Common myeloid progenitor, CD34-positive (primary cell): ENCODE measurements around the gene CTSW.
A peak's percentile ranks its signal among the peaks of the same experiment; 100 is the strongest.

Experiments
- CTCF ChIA-PET: fragments of 350-600 bp; sonication (Branson Sonifier 250); formaldehyde crosslinking; loops from one replicate; lab custom pipeline; 2021; ENCODE audit warnings: antibody characterized with exemption; lab: Charles Lee
- POLR2A ChIA-PET: fragments of 350-600 bp; sonication (Branson Sonifier 250); formaldehyde crosslinking; loops from one replicate; lab custom pipeline; 2021; ENCODE audit warnings: antibody characterized with exemption; lab: Charles Lee
- DNase-seq, 3 donors: peaks; one replicate each; pipeline versions ENCODE4 v3.0.0 to v3.0.0-alpha.2; 2013
- H3K27ac ChIP-seq, 2 experiments: 1 replicate in 1 of 2; 2 replicates in 1 of 2; pipeline ENCODE4 v1.7.0; 2013; ENCODE audit warnings: inconsistent platforms in 2 of 2, low read length in 2 of 2, mild to moderate bottlenecking in 2 of 2, low read depth in 1 of 2, moderate library complexity in 1 of 2; ENCODE audit not compliant: severe bottlenecking in 2 of 2, insufficient read depth in 1 of 2, poor library complexity in 1 of 2
- H3K27me3 ChIP-seq, 5 experiments: replicated peaks in 2 of 5; 1 replicate in 3 of 5; 2 replicates in 2 of 5; pipeline versions ENCODE4 v1.6.1 to v1.7.0; 2013; ENCODE audit warnings: low read length in 4 of 5, mild to moderate bottlenecking in 2 of 5, moderate library complexity in 2 of 5, inconsistent platforms in 1 of 5; ENCODE audit not compliant: insufficient read depth in 5 of 5, control insufficient read depth in 4 of 5
- H3K36me3 ChIP-seq, 4 experiments: 1 replicate in 2 of 4; 2 replicates in 2 of 4; pipeline versions ENCODE4 v1.6.1 to v1.7.0; 2013; ENCODE audit warnings: low read length in 3 of 4, control low read depth in 1 of 4, mild to moderate bottlenecking in 1 of 4; ENCODE audit not compliant: control insufficient read depth in 4 of 4, insufficient read depth in 4 of 4
- H3K4me1 ChIP-seq, 4 experiments: 1 replicate in 3 of 4; 2 replicates in 1 of 4; pipeline versions ENCODE4 v1.6.1 to v1.7.1; 2013; ENCODE audit warnings: low read length in 3 of 4, mild to moderate bottlenecking in 3 of 4, control low read depth in 1 of 4, inconsistent platforms in 1 of 4, moderate library complexity in 1 of 4; ENCODE audit not compliant: control insufficient read depth in 4 of 4, insufficient read depth in 4 of 4; ENCODE audit errors: control extremely low read depth in 1 of 4
- H3K4me3 ChIP-seq, 7 experiments: 1 replicate in 4 of 7; 2 replicates in 3 of 7; pipeline versions ENCODE4 v1.5.1 to v1.7.0; 2013; ENCODE audit warnings: mild to moderate bottlenecking in 7 of 7, low read length in 6 of 7, moderate library complexity in 6 of 7, inconsistent platforms in 2 of 7, low read depth in 2 of 7, control low read depth in 1 of 7; ENCODE audit not compliant: insufficient read depth in 4 of 7, control insufficient read depth in 1 of 7; ENCODE audit errors: extremely low read depth in 1 of 7
- H3K9me3 ChIP-seq, 5 experiments: 1 replicate in 4 of 5; 2 replicates in 1 of 5; pipeline versions ENCODE4 v1.6.1 to v1.7.1; 2013; ENCODE audit warnings: low read length in 4 of 5, mild to moderate bottlenecking in 2 of 5, inconsistent platforms in 1 of 5, low read depth in 1 of 5, moderate library complexity in 1 of 5; ENCODE audit not compliant: control insufficient read depth in 4 of 5, insufficient read depth in 2 of 5; ENCODE audit errors: control extremely low read depth in 1 of 5
- WGBS: methylation state at CpG from one replicate; pipeline ENCODE4 v1.1.5; 2013; ENCODE audit not compliant: insufficient coverage; 5-methylcytosine and 5-hydroxymethylcytosine counted together

The CTSW gene

GRCh38 chr11:65858681-65859087 lies 21.0 kb upstream of the CTSW start:
- CTCF ChIA-PET: interaction anchor here (0.6 to 7.9 kb wide), 12 partner anchors 9 to 235 kb away, joined by 3 to 124 read pairs (median 4); partner anchors contain the start of genes CCDC85B, EFEMP2, FIBP and SNX32
- Histone ChIP-seq H3K27ac (peak overlapping the region; percentile 15 to 85), H3K4me3 (peak overlapping the region; percentile 80 to 96 (median 90)), H3K4me1 (peaks cover 14 to 52% (median 49%) of the 10 kb centered on the region in 4 experiments), H3K9me3 (no peaks in the 10 kb centered on the region), H3K36me3 (peaks cover 0 to 51% (median 41%) of the 10 kb centered on the region in 4 experiments), H3K27me3 (no peaks in the 10 kb centered on the region)
- DNase-seq: peak in 2 of 3 donors; percentile 24 to 53
- WGBS: 0% methylated on average over 7 of the region's 10 CpGs
- POLR2A ChIA-PET: interaction anchor here (0.6 to 4.1 kb wide), 8 partner anchors 13 to 947 kb away, joined by 3 to 33 read pairs (median 5); partner anchors contain the start of genes AP5B1, CCDC85B, CTSW and FIBP

GRCh38 chr11:65859095-65859811 lies 20.4 kb upstream of the CTSW start:
- Histone ChIP-seq H3K9me3 (no peaks in the 10 kb centered on the region), H3K36me3 (peaks cover under 1 to 51% (median 40%) of the 10 kb centered on the region in 4 experiments), H3K4me1 (peaks cover 14 to 52% (median 49%) of the 10 kb centered on the region in 4 experiments), H3K4me3 (peak overlapping the region; percentile 80 to 96 (median 90)), H3K27ac (peak overlapping the region; percentile 68 to 85), H3K27me3 (no peaks in the 10 kb centered on the region)
- peak; percentile 97 to 99 (median 99) for DNase-seq
- WGBS: under 1% methylated on average over 41 of the region's 46 CpGs
- ChIA-PET POLR2A (interaction anchor here (1.0 to 4.1 kb wide), 7 partner anchors 9 to 147 kb away, joined by 3 to 33 read pairs (median 5); partner anchors contain the start of genes BANF1, CCDC85B, EFEMP2 and FIBP), CTCF (interaction anchor here (0.8 to 7.9 kb wide), 16 partner anchors 12 to 236 kb away, joined by 3 to 124 read pairs (median 4); partner anchors contain the start of genes CCDC85B, EFEMP2, FIBP and SNX32)

DNA sequence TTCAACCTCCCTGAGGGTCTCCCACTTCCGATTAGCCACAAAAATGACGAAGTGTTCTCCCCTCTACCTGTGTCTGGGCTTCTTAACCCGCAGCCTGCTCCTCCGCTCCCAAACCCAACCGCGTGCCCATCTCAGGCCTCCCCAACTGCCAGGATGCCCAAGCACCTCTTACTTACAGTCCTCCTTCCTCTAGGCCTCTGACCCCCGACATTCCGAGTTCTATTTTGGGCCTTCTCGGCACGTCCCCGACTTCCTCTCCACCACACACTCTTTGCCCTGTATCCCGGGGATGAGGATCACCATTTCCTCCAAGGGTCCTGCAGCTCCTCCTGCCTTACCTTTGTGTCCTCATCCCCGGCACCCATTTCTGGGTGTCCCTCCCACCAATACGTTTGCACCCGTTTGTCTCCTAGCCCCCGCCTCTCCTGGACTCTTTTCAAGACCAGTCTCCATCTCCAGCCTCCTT lies 19.8 kb upstream of the CTSW start:
- WGBS: under 1% methylated on average over 14 of the region's 16 CpGs
- H3K36me3 ChIP-seq: peaks cover 3 to 51% (median 40%) of the 10 kb centered on the region in 4 experiments

DNA sequence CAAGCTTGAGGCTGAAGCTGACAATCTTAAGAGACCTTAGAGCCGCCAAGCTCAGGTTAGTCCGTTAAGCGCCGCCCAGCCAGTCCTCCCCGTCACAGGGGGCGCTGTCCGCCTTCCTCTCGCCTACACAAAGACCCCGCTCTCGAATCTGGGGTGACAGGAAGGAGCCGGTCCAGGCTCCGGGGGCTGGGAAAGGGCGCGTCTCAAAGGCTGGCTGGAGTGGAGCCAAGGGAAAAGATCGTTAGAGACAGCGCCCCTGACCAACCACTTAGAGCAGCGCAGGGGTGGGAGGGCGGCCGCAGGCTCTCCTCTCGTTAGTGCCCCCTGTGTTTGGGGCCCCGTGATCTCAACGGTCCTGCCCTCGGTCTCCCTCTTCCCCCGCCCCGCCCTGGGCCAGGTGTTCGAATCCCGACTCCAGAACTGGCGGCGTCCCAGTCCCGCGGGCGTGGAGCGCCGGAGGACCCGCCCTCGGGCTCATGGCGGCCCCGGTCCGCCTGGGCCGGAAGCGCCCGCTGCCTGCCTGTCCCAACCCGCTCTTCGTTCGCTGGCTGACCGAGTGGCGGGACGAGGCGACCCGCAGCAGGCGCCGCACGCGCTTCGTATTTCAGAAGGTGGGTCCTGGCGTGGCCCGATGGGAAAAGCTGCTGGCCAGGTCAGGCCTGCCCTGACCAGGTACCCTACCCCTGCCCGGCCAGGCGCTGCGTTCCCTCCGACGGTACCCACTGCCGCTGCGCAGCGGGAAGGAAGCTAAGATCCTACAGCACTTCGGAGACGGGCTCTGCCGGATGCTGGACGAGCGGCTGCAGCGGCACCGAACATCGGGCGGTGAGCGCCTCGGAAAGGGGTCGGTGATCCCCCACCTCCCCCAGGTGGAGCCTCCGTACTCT lies 19.1 kb upstream of the CTSW start, which contains the start of gene MUS81:
TSS of gene MUS81 (plus strand) at position 156 of the 887 bp plus-strand sequence. CDS start at position 477, 321 bp downstream.
- Histone ChIP-seq H3K36me3 (peaks cover 3 to 51% (median 42%) of the 10 kb centered on the region in 4 experiments), H3K9me3 (no peaks in the 10 kb centered on the region), H3K27ac (peak within 1 kb of the TSS; percentile 68 to 85), H3K4me3 (peak within 1 kb of the TSS; percentile 80 to 96 (median 90)), H3K27me3 (no peaks in the 10 kb centered on the region), H3K4me1 (peaks cover 14 to 50% (median 46%) of the 10 kb centered on the region in 4 experiments)
- DNase-seq: peak; percentile 99
- ChIA-PET CTCF (interaction anchor here (0.6 to 7.9 kb wide), 21 partner anchors 9 to 270 kb away, joined by 3 to 124 read pairs (median 3); partner anchors contain the start of genes CCDC85B, EFEMP2, FIBP and KAT5), POLR2A (interaction anchor here (0.5 to 4.1 kb wide), 7 partner anchors 8 to 142 kb away, joined by 4 to 33 read pairs (median 5); partner anchors contain the start of genes BANF1, CCDC85B, CTSW and EFEMP2)
- under 1% methylated on average over 73 of the region's 78 CpGs for WGBS

More for the DNA sequence above, 19.8 kb upstream of the CTSW start:
- DNase-seq: peak in 1 of 3 donors; percentile 22
- Histone ChIP-seq H3K27ac (peak overlapping the region; percentile 68 to 85), H3K9me3 (no peaks in the 10 kb centered on the region), H3K27me3 (no peaks in the 10 kb centered on the region), H3K4me1 (peaks cover 14 to 52% (median 49%) of the 10 kb centered on the region in 4 experiments), H3K4me3 (peak overlapping the region; percentile 57 to 96 (median 89))
- CTCF ChIA-PET: interaction anchor here (0.6 to 7.9 kb wide), 20 partner anchors 9 to 236 kb away, joined by 3 to 124 read pairs (median 3); partner anchors contain the start of genes CCDC85B, EFEMP2, FIBP and KAT5
- POLR2A ChIA-PET: interaction anchor here (0.5 to 4.1 kb wide), 9 partner anchors 9 to 148 kb away, joined by 3 to 33 read pairs (median 5); partner anchors contain the start of genes BANF1, CCDC85B, CTSW and EFEMP2

DNA sequence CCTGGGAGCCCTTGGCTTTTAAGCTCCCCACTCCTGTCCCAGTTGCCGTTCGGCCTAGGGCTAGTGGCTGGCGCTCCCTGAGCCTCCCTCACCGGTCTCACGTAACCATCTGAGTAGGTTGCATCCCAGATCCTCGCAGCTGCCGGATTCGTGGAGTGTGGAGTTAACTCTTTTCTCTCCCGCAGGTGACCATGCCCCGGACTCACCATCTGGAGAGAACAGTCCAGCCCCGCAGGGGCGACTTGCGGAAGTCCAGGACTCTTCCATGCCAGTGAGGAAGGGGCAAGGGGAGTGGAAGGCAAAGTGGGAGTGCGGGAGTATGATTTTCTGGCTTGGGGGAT lies 18.5 kb upstream of the CTSW start:
- 16% methylated on average over 5 of the region's 14 CpGs for WGBS
- Histone ChIP-seq H3K4me1 (peaks cover 14 to 44% (median 40%) of the 10 kb centered on the region in 4 experiments), H3K9me3 (no peaks in the 10 kb centered on the region), H3K27me3 (no peaks in the 10 kb centered on the region), H3K4me3 (peak overlapping the region; percentile 57 to 96 (median 89)), H3K36me3 (peaks cover 3 to 51% (median 43%) of the 10 kb centered on the region in 4 experiments), H3K27ac (peak overlapping the region; percentile 68 to 85)
- POLR2A ChIA-PET: interaction anchor here (2.4 to 4.1 kb wide), 2 partner anchors 10 to 28 kb away, joined by 22 to 33 read pairs; partner anchors contain the start of genes CCDC85B, EFEMP2 and FIBP
- no peak for DNase-seq
- CTCF ChIA-PET: interaction anchor here (0.6 to 7.9 kb wide), 7 partner anchors 10 to 271 kb away, joined by 3 to 124 read pairs (median 3); partner anchors contain the start of genes CCDC85B, EFEMP2 and FIBP
